Keratinocyte (primary cell): ENCODE data around the gene CORO2A.

Experiments
- EZH2 ChIP-seq: IDR thresholded peaks from one replicate; pipeline ENCODE4 v1.6.1; 2012; ENCODE audit warnings: inconsistent platforms, mild to moderate bottlenecking, low read length, moderate library complexity
- TF ChIP-seq, protein P1 (sequence below), 3 experiments: IDR thresholded peaks in 1 of 3; conservative IDR thresholded peaks in 1 of 3; optimal IDR thresholded peaks in 1 of 3; 2 replicates in 2 of 3; 3 replicates in 1 of 3; pipeline versions ENCODE3 to v1.5.1; 2011; ENCODE audit warnings: low read length in 3 of 3, mild to moderate bottlenecking in 3 of 3, moderate library complexity in 2 of 3, control low read depth in 1 of 3, inconsistent platforms in 1 of 3; ENCODE audit not compliant: insufficient read depth in 2 of 3; ENCODE audit errors: extremely low read depth in 1 of 3

GRCh38 chr9:98132158-98132557 is 60.3 kb downstream of the CORO2A start:
- TF ChIP-seq, protein P1, sequence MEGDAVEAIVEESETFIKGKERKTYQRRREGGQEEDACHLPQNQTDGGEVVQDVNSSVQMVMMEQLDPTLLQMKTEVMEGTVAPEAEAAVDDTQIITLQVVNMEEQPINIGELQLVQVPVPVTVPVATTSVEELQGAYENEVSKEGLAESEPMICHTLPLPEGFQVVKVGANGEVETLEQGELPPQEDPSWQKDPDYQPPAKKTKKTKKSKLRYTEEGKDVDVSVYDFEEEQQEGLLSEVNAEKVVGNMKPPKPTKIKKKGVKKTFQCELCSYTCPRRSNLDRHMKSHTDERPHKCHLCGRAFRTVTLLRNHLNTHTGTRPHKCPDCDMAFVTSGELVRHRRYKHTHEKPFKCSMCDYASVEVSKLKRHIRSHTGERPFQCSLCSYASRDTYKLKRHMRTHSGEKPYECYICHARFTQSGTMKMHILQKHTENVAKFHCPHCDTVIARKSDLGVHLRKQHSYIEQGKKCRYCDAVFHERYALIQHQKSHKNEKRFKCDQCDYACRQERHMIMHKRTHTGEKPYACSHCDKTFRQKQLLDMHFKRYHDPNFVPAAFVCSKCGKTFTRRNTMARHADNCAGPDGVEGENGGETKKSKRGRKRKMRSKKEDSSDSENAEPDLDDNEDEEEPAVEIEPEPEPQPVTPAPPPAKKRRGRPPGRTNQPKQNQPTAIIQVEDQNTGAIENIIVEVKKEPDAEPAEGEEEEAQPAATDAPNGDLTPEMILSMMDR (optimal IDR thresholded peaks at IDR 0.05 in 1 of 3, IDR thresholded peaks at IDR 0.05 in 1 of 3, conservative IDR thresholded peaks at IDR 0.05 in 1 of 3; ENCODE audit: extremely low read depth in 1 of 3, insufficient read depth in 2 of 3, low read length in 3 of 3): no peak
- no peak for TF ChIP-seq EZH2
